ENCODE measurements around the gene ICE1. TPM values are rescaled to one million over a fixed set of nuclear protein-coding genes. Genes with fewer than 3 reads are reported as not detected.
A peak's percentile ranks its signal among the peaks of the same experiment; 100 is the strongest.

ICE1 gene
- total and polyA plus RNA-seq, 2 donors from 2014 or later, result 6.7 to 32.8 TPM

DNA sequence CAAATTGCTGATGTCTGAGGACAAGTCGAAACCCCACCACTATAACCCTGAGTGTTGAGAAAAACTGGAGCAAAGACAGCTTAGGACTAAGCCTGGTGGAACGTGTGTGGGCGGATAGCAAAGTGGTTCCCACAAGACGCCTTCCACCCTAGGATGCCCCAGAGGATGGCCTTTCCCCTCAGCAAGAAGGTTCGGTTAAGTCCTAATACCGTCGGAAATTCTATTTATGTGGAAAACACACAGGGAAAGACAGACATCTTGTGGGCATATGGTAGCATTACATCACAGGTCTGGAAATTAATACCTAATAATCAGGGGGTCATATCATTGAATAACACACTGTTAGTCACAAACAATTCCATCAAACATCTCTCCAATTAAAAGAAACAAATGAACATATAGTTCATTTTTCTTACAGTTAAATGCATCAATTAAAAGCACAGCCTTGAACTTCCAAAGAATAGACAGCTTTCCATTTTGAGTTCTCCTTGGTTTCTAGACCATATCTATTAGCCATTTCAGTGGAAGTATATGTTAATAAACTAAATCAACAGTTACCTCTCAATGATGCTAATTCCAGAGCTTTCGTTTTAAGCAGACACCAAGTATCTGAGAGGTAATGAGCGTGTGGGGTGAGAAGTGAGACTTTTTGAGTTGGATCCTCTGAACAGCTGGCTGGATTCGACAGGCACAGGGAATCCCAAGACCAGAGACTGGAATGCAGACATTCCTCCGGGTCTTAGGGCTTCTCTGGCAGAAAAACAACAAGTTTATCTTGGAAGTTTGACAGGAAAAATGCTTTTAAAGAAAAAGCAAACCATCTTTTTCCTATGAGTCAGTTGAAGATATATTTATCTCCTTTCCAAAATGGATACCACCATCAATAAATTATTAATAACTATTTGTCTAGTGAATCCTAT is 2.9 kb upstream of the ICE1 start:
- H3K36me3 ChIP-seq (ENCODE audit: control insufficient read depth in 2 of 3, insufficient read depth in 3 of 3, low read length in 3 of 3), result no peaks in the 10 kb centered on the region
- FAIRE-seq, result no peak
- H3K4me1 ChIP-seq (ENCODE audit: control insufficient read depth in 2 of 3, insufficient read depth in 2 of 3, low read depth in 1 of 3, low read length in 3 of 3), result peaks cover 6 to 21% (median 12%) of the 10 kb centered on the region in 3 donors
- H3K9me3 ChIP-seq (ENCODE audit: control insufficient read depth in 2 of 3, insufficient read depth in 1 of 3, low read length in 3 of 3), result no peaks in the 10 kb centered on the region
- H3K27ac ChIP-seq (ENCODE audit: low read depth in 2 of 2, low read length in 2 of 2), result no peak overlapping the region
- intact Hi-C loops (cut with DNase I), result loop anchor here (5.0 to 10.0 kb wide), 2 partner anchors 277 to 535 kb away; partner anchors contain the start of gene ADAMTS16
- H3K9ac ChIP-seq (ENCODE audit: low read length in 3 of 3), result no peak overlapping the region
- TF ChIP-seq, protein P1, sequence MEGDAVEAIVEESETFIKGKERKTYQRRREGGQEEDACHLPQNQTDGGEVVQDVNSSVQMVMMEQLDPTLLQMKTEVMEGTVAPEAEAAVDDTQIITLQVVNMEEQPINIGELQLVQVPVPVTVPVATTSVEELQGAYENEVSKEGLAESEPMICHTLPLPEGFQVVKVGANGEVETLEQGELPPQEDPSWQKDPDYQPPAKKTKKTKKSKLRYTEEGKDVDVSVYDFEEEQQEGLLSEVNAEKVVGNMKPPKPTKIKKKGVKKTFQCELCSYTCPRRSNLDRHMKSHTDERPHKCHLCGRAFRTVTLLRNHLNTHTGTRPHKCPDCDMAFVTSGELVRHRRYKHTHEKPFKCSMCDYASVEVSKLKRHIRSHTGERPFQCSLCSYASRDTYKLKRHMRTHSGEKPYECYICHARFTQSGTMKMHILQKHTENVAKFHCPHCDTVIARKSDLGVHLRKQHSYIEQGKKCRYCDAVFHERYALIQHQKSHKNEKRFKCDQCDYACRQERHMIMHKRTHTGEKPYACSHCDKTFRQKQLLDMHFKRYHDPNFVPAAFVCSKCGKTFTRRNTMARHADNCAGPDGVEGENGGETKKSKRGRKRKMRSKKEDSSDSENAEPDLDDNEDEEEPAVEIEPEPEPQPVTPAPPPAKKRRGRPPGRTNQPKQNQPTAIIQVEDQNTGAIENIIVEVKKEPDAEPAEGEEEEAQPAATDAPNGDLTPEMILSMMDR (IDR thresholded peaks at IDR 0.05; ENCODE audit: borderline replicate concordance, extremely low read depth, insufficient read depth), result peak; percentile 85
- no peak overlapping the region for H3K4me3 ChIP-seq (ENCODE audit: low read length in 3 of 3)
- DNase-seq, result peak in 4 of 5 donors; percentile 27 to 64 (median 60)
- no peaks in the 10 kb centered on the region for H3K27me3 ChIP-seq (ENCODE audit: control insufficient read depth, insufficient read depth, low read length)

DNA sequence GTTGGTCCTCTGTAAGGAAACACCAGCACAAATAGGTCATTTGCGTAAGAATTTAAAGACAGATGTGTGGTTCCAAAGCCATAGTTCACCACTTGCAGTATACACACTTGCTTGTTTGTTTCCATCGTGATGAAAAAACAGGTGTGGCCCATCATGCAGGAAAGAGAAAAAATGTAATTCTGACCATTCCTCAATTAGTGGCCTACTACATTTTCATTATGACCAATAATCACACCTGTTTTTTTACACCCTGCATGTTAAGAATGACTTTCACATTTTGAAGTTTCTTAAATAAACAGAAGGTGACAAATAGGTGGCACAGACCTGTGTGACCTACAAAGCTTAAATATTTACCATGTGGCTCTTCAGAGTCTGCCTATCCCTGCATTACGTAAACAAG is 2.2 kb upstream of the ICE1 start:
- intact Hi-C loops (cut with DNase I), result no loop called here
- TF ChIP-seq, protein P1 (IDR thresholded peaks at IDR 0.05; ENCODE audit: borderline replicate concordance, extremely low read depth, insufficient read depth), result no peak
- Histone ChIP-seq H3K36me3 (ENCODE audit: control insufficient read depth in 2 of 3, insufficient read depth in 3 of 3, low read length in 3 of 3) (no peaks in the 10 kb centered on the region), H3K4me3 (ENCODE audit: low read length in 3 of 3) (peak overlapping the region in 1 of 3 donors; percentile 89), H3K4me1 (ENCODE audit: control insufficient read depth in 2 of 3, insufficient read depth in 2 of 3, low read depth in 1 of 3, low read length in 3 of 3) (peaks cover 6 to 27% (median 12%) of the 10 kb centered on the region in 3 donors), H3K27ac (ENCODE audit: low read depth in 2 of 2, low read length in 2 of 2) (no peak overlapping the region), H3K9ac (ENCODE audit: low read length in 3 of 3) (no peak overlapping the region), H3K9me3 (ENCODE audit: control insufficient read depth in 2 of 3, insufficient read depth in 1 of 3, low read length in 3 of 3) (no peaks in the 10 kb centered on the region), H3K27me3 (ENCODE audit: control insufficient read depth, insufficient read depth, low read length) (no peaks in the 10 kb centered on the region)
- DNase-seq (no peak), FAIRE-seq (no peak)

DNA sequence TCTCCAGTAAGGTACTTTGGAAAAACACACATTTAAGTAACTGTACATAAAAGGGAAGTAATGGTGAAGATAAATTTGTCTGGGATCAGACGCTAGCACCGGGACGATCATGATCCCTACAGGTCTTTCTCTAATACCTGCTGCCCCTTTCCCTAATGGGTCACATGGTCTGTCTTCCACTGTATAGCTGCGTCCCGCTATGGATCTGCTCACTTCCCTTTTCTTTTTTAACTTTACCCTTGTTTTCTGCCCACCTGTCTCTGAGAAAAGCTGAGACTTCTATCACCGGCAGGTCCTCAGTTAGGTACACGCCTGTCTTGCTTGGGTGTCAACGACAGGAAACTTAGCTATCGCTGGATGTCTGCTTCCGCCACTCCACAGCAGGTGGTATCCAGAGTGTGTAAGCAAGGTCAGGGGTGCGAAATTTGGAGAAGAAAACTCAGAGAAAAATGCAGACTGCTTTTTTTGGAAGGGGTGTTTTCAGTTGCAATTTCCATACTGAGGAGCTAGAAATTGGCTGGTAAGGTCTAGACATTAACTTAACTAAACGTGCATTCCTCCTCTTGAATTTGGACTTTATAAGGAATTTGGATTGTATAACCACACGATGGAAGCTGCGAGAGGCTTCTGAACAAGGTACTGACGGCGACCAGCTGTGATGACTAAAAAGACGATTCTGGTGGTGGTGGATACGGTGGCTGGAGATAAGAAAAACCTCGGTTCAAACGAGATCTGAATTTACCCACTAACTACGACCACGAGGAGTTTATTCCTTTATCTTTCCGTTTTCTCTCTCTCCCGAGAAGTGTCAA is 1.1 kb upstream of the ICE1 start:
- H3K27me3 ChIP-seq (ENCODE audit: control insufficient read depth, insufficient read depth, low read length), result no peaks in the 10 kb centered on the region
- no peaks in the 10 kb centered on the region for H3K36me3 ChIP-seq (ENCODE audit: control insufficient read depth in 2 of 3, insufficient read depth in 3 of 3, low read length in 3 of 3)
- peak in 2 of 5 donors; percentile 25 to 55 for DNase-seq
- no peaks in the 10 kb centered on the region for H3K9me3 ChIP-seq (ENCODE audit: control insufficient read depth in 2 of 3, insufficient read depth in 1 of 3, low read length in 3 of 3)
- peak overlapping the region; percentile 75 to 94 (median 89) for H3K4me3 ChIP-seq (ENCODE audit: low read length in 3 of 3)
- no peak for FAIRE-seq
- intact Hi-C loops (cut with DNase I), result no loop called here
- TF ChIP-seq, protein P1 (IDR thresholded peaks at IDR 0.05; ENCODE audit: borderline replicate concordance, extremely low read depth, insufficient read depth), result no peak
- H3K27ac ChIP-seq (ENCODE audit: low read depth in 2 of 2, low read length in 2 of 2), result peak overlapping the region; percentile 100
- H3K4me1 ChIP-seq (ENCODE audit: control insufficient read depth in 2 of 3, insufficient read depth in 2 of 3, low read depth in 1 of 3, low read length in 3 of 3), result peaks cover 6 to 27% (median 12%) of the 10 kb centered on the region in 3 donors
- H3K9ac ChIP-seq (ENCODE audit: low read length in 3 of 3), result peak overlapping the region; percentile 55 to 75 (median 71)

Measured in kidney (tissue), 14 donors.